Glutamatergic neuron (in vitro differentiated cells): ENCODE results near the gene AKT1. TPM values are rescaled to one million over a fixed set of nuclear protein-coding genes. Genes with fewer than 3 reads are reported as not detected.

Experiments used
- DNase-seq: peaks from one replicate; pipeline ENCODE4 v3.0.0; 2022
- H3K27ac Mint-ChIP-seq: one replicate; pipeline ENCODE4 v1.8.0; 2020; ENCODE audit warnings: mild to moderate bottlenecking, mixed read lengths, inconsistent platforms; ENCODE audit not compliant: unreplicated experiment
- H3K27me3 Mint-ChIP-seq: one replicate; pipeline ENCODE4 v1.8.0; 2020; ENCODE audit warnings: mild to moderate bottlenecking, moderate library complexity, mixed read lengths, inconsistent platforms; ENCODE audit not compliant: unreplicated experiment
- H3K36me3 Mint-ChIP-seq: one replicate; pipeline ENCODE4 v1.8.0; 2020; ENCODE audit warnings: mild to moderate bottlenecking, mixed read lengths, inconsistent platforms; ENCODE audit not compliant: unreplicated experiment
- H3K4me1 Mint-ChIP-seq: one replicate; pipeline ENCODE4 v1.8.0; 2020; ENCODE audit warnings: mild to moderate bottlenecking, low read depth, mixed read lengths, inconsistent platforms; ENCODE audit not compliant: unreplicated experiment
- H3K4me3 Mint-ChIP-seq: one replicate; pipeline ENCODE4 v1.8.0; 2020; ENCODE audit warnings: mild to moderate bottlenecking, mixed read lengths, inconsistent platforms; ENCODE audit not compliant: unreplicated experiment
- H3K9me3 Mint-ChIP-seq: one replicate; pipeline ENCODE4 v1.8.0; 2020; ENCODE audit warnings: mild to moderate bottlenecking, moderate library complexity, mixed read lengths, inconsistent platforms; ENCODE audit not compliant: unreplicated experiment
- total RNA-seq: library from RNA; stranded (reverse); fragmentation: NEBNext Ultra II Directional; extraction: Animal tissue kit (Norgen Biotek cat#: 25700); gene quantifications from one replicate; pipeline ENCODE4 v1.2.1, GENCODE V29; 2021; ENCODE audit not compliant: unreplicated experiment
- TF ChIP-seq, protein P1 (sequence below): fragments of 200-600 bp; sonication (generic); IDR thresholded peaks from one replicate; pipeline ENCODE4 v1.5.0; 2021; ENCODE audit not compliant: partially characterized antibody, unreplicated experiment

Gene AKT1
- total RNA-seq, 1 donor from 2014 or later = 300 TPM

DNA sequence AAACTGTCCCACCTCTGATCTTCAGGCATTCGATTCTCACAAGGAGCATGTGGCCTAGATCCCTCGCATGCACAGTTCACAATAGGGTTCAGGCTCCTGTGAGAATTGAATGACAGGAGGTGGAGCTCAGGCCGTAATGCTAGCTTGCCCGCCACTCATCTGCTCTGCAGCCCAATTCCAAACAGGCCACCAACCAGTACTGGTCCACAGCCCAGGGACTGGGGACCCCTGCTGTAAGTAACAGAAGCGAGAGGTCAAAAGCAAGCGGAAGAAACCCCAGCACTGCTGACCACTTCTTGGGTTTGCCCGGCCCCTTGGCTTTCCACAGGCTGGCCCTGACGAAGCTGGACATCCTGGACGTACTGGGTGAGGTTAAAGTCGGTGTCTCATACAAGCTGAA lies 51.1 kb downstream of the AKT1 start:
- H3K36me3 Mint-ChIP-seq = no peaks in the 10 kb centered on the region
- TF ChIP-seq, protein P1, sequence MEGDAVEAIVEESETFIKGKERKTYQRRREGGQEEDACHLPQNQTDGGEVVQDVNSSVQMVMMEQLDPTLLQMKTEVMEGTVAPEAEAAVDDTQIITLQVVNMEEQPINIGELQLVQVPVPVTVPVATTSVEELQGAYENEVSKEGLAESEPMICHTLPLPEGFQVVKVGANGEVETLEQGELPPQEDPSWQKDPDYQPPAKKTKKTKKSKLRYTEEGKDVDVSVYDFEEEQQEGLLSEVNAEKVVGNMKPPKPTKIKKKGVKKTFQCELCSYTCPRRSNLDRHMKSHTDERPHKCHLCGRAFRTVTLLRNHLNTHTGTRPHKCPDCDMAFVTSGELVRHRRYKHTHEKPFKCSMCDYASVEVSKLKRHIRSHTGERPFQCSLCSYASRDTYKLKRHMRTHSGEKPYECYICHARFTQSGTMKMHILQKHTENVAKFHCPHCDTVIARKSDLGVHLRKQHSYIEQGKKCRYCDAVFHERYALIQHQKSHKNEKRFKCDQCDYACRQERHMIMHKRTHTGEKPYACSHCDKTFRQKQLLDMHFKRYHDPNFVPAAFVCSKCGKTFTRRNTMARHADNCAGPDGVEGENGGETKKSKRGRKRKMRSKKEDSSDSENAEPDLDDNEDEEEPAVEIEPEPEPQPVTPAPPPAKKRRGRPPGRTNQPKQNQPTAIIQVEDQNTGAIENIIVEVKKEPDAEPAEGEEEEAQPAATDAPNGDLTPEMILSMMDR = no peak
- H3K4me3 Mint-ChIP-seq = no peak overlapping the region
- no peak overlapping the region for H3K27ac Mint-ChIP-seq
- no peak for DNase-seq
- peaks cover 6% of the 10 kb centered on the region for H3K9me3 Mint-ChIP-seq
- H3K4me1 Mint-ChIP-seq = peaks cover 14% of the 10 kb centered on the region
- peaks cover 7% of the 10 kb centered on the region for H3K27me3 Mint-ChIP-seq

DNA sequence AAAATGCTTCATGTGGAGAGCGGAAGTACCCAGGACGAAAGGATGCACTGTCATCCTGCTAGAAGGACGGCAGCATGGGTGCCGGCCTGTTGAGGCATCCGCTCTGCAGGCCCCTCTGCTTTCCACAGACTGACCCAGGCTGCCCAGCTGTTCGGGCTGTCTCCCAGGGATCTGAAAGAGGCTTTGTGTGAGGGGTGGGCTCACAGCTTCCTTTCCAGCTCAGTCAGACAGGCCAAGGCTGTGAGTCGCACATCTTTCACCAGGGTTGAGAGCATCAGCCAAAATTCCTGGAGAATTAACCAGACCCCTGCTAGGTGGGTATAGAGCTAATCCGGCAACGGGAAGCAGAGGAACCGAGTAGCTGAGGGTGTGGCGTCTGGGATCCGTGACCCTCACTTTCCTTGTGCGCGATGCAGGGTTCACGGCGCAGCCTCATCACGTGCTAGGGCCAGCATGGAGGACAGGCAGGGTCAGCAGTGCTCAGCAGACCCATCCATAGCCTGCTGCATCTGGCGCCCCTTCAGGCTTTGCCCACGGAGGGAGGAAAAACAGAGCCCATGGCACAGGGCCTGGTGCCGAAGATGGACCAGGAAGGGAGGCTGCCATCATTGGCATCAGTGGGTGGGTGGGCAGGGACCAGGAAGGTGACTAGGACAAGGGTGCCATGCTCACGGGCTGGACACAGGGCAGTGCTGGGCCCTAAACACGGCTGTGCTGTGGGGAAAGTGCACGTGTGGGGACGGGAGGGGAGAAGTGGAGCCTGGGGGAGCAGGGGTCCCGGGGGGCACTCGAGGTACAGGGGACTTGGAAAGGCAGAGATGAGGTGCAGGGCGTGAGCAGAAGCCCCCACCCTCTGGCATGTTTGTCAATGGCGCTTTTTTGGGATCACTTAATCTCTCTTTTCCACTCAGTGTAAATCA lies 51.8 kb downstream of the AKT1 start:
- H3K27ac Mint-ChIP-seq = no peak overlapping the region
- TF ChIP-seq, protein P1 = no peak
- no peaks in the 10 kb centered on the region for H3K36me3 Mint-ChIP-seq
- no peak for DNase-seq
- no peak overlapping the region for H3K4me3 Mint-ChIP-seq
- peaks cover 11% of the 10 kb centered on the region for H3K4me1 Mint-ChIP-seq
- H3K9me3 Mint-ChIP-seq = peaks cover 4% of the 10 kb centered on the region
- peaks cover 7% of the 10 kb centered on the region for H3K27me3 Mint-ChIP-seq

DNA sequence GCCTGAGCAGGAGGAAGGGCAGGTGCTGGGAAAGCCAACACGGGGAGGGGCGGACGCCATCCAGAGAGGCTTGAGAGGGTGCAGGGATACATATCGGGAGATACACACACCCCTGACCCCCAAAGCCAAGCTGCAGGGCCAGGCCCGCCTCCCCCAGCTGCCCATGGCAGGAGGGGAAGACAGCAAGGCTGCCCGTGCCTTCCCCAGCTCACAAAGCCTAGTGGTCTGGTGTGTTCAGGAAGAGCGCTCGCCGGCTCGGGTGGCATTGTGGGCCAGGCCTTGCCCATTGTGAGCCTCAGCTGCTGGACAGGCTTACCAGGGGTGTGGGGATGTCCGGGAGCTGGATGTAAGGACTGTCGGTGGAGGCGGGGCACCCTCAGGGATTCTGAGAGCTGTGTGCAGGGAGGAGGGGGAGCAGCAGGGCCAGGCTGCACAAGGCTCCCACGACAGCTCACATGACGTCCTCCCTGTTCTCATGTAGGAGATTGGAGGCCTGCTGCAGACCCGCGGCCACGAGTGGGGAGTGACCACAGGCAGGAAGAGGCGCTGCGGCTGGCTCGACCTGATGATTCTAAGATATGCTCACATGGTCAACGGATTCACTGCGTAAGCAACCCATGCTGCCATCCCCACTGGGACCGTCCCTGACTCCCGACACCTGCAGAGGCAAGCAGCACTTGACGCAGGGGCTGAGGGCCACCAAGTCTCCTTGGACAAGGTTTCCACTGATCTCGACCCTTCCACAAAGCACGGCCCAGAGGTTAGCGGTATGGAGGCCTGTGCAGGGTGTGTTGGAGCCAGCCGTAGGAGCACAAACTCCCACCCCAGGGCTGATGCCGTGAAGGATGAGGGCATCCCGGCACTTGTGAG lies 52.7 kb downstream of the AKT1 start:
- Mint-ChIP-seq H3K4me3 (no peak overlapping the region), H3K4me1 (peaks cover 7% of the 10 kb centered on the region), H3K36me3 (no peaks in the 10 kb centered on the region), H3K9me3 (peaks cover 4% of the 10 kb centered on the region), H3K27me3 (peaks cover 7% of the 10 kb centered on the region), H3K27ac (no peak overlapping the region)
- no peak for DNase-seq
- TF ChIP-seq, protein P1 = no peak

DNA sequence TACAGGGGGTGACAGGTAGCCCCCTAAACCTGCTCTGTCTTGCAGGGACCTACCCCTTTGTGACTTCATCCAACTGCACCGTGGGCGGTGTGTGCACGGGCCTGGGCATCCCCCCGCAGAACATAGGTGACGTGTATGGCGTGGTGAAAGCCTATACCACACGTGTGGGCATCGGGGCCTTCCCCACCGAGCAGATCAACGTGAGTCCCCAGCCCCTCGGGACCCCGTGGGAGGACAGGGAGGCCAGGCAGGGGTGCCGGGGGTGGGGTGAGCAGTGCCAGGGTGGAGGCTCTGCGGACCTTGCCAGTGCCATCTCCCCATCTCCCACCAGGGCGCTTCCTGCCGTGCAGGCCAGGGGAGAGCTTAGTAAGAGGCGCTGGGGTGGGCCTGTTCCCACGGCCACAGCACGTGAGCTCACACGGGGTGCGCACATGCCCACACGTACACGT lies 53.7 kb downstream of the AKT1 start:
- H3K27ac Mint-ChIP-seq = no peak overlapping the region
- TF ChIP-seq, protein P1 = no peak
- no peak overlapping the region for H3K4me3 Mint-ChIP-seq
- peaks cover 7% of the 10 kb centered on the region for H3K27me3 Mint-ChIP-seq
- H3K36me3 Mint-ChIP-seq = no peaks in the 10 kb centered on the region
- H3K9me3 Mint-ChIP-seq = peaks cover 4% of the 10 kb centered on the region
- peaks cover 7% of the 10 kb centered on the region for H3K4me1 Mint-ChIP-seq
- DNase-seq = no peak
